ENCODE measurements around the gene CLEC1B. TPM values are rescaled to one million over a fixed set of nuclear protein-coding genes. Genes with fewer than 3 reads are reported as not detected.

CLEC1B gene
- not detected in 2 replicates for total RNA-seq

DNA sequence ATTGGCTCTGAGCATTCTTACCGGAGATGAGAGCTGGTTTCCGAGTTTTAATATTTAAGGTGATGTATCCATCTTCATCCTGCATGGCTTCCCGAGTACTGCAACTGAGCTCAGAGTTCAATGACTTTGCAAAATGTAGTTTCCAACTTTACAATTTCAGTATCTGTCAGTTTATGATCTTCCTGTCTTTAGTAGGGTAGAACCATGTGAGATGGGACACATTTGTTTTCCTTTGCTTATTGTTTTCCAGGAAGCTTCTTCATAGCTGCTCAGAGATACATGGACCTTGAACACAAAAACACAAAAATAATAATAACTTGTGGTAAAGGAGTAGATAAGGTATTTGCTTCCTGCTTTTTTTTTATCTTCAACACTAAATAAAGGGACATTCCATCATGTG, at the start of gene CLEC1B:
Gene CLEC1B, minus strand, starts transcription at position 106 of the 400 bp plus-strand sequence. Its CDS starts 21 bp downstream, at position 85.

DNA sequence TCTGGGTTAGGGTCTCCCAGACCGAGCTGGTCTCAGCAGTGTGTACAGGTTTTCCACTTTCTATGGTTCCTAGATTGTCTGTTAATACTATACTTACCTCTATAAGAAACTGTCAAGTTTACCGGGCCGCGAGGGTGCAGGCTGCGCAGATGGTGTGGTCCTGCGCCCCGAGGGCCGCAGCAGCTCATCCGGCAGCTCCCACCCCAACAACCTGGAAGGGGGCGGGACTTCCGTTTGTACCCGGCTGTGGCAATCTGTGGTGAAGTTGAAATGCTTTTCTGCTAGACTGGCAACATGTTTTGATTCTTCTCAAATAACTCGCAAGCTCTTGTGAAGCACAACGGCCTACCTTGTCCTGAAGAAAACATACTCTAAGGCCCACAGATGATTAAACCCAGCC, 31.5 kb upstream of the CLEC1B start, which contains the start of gene CLEC9A:
Gene CLEC9A, plus strand, starts transcription at position 237 of the 400 bp plus-strand sequence. CDS start 22,006 bp downstream, outside the sequence.

DNA sequence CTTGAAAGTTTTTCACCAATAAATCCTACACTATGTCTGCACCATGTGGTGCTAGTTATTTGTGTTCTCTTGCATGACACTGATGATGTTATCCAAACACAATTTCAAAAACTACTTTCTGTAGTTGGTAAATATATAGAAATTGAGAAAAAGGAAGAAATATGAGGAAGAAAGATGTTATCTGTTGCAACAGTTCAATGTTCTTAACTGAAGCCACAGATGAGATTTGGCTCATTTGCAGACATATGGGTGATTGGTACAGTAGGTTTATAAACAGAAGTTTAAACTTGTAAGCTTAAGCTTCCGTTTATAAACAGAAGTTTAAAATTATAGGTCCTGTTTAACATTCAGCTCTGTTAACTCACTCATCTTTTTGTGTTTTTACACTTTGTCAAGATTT, 27.7 kb downstream of the CLEC1B start, which contains the start of gene CLEC12A:
Gene CLEC12A, plus strand, starts transcription at position 229 of the 400 bp plus-strand sequence. CDS start 188 bp downstream, outside the sequence.

Other genes starting within 250 kb of the CLEC1B start
- gene CD69, start 238.2 kb downstream of the CLEC1B start, total RNA-seq: not detected in 2 replicates
- gene KLRF1, start 171.6 kb downstream of the CLEC1B start, total RNA-seq: not detected in 2 replicates
- 15.1 and 24.2 TPM in 2 replicates for gene CLEC2B, start 129.8 kb downstream of the CLEC1B start, total RNA-seq
- gene KLRF2, start 117.6 kb downstream of the CLEC1B start, total RNA-seq: not detected in 2 replicates
- gene CLEC2A, start 66.8 kb downstream of the CLEC1B start, total RNA-seq: not detected in 2 replicates
- not detected in 2 replicates for gene CLEC12A, start 27.7 kb downstream of the CLEC1B start, total RNA-seq
- gene CLEC12B, start 11.5 kb upstream of the CLEC1B start, total RNA-seq: not detected in 2 replicates
- not detected in 2 replicates for gene CLEC9A, start 31.6 kb upstream of the CLEC1B start, total RNA-seq
- gene CLEC1A, start 99.9 kb upstream of the CLEC1B start, total RNA-seq: under 0.01 TPM in 1 of 2 replicates, not detected in the other
- not detected in 2 replicates for gene CLEC7A, start 131.1 kb upstream of the CLEC1B start, total RNA-seq
- 1.2 and 1.4 TPM in 2 replicates for gene OLR1, start 173.0 kb upstream of the CLEC1B start, total RNA-seq
- gene TMEM52B, start 179.9 kb upstream of the CLEC1B start, total RNA-seq: under 0.01 and 0.56 TPM in 2 replicates
- gene GABARAPL1, start 213.8 kb upstream of the CLEC1B start, total RNA-seq: 23.0 and 105 TPM in 2 replicates